IPS-NIHi11 (cell line): ENCODE measurements around the gene FHOD3.

Experiments used
- DNase-seq: peaks from one replicate; pipeline ENCODE4 v3.0.0; 2012; ENCODE audit warnings: mixed read lengths, low spot score

The FHOD3 gene

DNA sequence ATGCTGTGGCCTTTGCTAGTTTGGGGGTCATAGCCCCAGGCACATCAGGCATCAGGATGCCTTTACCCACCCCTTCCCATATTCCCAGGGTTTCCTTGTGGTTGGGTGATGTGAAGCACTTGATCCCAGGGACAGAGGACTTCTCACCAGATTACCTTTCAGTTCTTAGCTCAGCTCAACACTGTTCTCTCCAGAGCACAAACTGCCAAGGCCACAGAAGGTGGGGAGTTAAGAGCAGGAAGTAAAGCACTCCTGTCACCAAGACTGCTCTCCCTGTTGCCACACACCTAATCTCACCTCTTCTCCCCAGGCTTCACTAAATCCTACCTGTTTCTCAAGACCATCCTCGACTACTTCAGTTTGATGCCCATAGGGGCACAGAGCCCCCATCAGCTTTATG is 25.9 kb downstream of the FHOD3 start:
- DNase-seq, result no peak

DNA sequence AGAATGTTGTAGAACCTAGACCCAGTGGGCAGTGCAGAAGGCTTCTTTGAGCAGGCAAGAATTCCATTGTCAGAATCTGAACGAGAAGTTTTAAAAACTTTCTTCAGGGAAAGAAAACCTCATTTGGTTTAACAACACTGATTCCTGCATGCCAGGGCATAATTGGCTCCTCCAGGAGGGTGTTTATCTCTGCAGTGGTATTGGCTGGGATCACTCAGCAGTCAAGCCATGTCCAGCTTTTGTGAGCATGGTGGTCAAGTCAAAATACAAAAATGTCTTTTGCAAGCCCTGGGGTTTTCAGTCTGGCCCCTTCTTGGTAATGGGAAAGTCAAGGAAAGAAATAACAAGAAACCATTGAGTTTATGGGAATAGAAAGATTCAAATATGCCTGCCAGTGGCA is 28.3 kb downstream of the FHOD3 start:
- DNase-seq, result no peak

DNA sequence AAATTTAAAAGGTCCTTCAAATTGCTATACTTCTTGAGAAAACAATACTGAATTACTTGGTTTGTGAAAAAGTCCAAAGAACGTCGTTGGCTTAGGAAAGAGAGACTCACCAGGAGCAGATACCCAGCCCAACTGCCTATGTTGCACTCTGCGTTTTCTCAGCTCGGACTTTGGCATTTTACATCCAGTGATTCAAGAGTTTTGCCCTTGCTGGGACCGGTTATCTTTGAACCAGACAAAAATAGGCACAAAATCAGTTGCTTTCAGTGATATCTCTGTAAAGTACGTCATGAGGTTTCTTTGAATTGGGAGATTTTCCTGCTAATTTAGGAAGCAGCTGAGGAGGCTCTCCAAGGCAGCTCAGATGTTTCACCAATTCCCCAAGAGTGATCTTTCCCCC is 29.3 kb downstream of the FHOD3 start:
- no peak for DNase-seq

DNA sequence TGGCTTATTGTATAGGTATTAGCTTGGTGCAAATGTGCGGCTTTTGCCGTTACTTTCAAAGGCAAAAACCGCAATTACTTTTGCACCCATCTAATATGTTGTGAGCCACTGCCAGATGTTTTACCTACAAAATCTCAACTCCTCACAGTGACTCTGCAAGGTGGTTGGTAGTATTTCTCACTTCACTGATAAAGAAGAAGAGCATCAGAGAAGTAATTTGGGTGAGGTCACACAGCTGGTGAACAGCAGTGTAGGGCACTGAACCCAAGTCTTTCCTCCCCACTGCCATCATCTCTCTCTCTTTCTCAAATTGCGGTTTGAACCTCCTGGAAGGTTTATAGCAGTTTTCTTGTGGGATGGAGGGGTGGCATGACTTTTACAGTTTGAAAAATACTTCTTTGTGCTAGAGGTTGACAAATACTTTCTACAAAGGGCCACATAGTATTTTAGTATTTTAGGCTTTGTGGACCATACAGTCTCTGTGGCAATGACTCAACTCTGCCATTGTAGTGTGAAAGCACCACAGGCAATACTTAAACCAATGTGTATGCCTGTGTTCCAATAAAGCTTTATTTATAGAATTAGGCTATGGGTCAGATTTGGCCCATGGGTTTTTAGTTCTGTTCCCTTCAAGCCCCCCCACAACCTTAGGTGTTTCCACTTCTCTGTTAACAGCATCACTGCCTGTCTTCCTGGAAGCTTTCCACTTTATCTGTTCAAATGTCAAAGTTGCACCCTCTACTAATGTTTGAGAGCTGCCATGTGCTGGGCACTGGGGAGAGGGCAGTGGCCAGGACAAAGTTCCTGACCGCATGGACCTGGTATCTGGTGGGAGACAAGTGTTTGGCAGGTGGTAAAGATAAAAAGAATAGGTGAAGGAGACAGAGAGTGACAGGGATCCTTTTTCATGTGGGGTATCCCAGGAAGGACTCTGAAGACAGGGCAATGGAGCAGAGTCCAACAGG is 30.1 kb downstream of the FHOD3 start:
- DNase-seq, result no peak

- DNase-seq, result no peak
Measured at GRCh38 chr18:36328385-36328858, 30.9 kb downstream of the FHOD3 start.

DNA sequence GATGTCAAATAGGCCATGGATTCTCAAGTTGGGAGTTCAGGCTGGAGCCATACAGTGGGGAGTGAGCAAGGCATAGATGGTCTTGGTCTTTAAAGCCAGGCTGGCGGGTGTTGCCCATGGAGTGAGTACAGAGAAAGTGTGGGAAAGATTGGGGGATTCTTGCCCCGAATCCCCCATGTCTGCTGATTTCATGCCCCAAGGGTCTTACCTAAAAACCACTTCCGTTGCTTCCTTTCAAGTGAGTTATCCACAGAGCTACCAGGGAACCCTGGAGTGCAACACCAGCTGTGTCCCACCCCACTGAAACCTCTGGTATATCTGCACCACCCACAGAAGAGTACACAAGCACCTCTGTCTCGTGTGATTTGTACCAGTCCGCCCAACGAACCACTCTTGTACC is 31.4 kb downstream of the FHOD3 start:
- no peak for DNase-seq

GRCh38 chr18:36329684-36330434 is 32.3 kb downstream of the FHOD3 start:
- no peak for DNase-seq

DNA sequence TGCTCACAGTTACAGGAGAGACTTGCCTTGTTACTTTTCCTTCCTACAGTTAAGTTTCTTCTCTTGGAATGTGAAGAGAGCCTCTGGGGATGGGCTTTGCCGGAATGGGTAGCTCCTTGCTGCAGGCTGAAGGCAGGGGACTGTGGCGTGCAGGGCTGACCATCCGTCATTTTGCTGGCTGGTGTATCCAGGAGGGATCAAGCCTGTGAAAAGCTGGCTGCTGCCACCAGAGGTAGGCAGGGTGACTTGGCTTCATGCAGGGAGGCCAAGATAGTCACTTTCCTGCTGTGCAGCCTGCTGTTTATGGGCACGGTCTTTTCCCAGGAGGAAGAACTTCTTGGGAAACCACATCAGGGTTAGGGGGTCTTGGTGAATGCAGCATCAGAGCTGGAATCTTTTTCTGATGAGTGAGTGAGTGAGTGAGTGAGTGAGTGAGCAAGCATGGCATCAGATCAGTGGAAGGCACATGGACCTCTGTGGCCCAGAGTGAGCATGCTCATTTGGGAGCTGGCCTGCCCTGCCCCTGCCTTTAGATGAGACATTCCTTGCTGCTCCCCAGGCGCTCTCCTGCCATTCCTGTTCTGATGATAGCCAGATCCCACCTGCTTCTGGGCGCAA is 33.0 kb downstream of the FHOD3 start:
- no peak for DNase-seq

DNA sequence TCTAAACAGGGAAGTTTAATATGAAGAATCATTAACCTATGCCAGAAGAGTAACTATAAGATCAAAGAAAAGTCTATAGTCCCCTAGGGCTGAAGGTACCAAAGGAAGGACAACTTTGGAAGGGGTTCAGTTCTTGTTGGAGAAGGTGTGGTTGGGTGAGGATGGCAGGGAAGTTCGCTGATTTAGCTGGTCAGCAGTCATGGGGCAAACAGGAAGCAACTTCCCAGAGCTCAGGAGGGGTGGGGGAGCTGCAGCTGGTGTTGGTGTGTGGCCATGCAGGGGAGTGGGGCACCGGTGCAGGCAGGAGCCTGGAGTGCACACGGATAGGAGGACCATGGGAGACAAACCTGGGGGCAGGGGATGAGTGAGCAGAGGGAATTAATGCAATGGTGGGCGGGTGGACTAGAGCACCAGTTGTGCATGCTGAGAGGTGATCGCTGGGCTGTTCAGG is 34.0 kb downstream of the FHOD3 start:
- no peak for DNase-seq

DNA sequence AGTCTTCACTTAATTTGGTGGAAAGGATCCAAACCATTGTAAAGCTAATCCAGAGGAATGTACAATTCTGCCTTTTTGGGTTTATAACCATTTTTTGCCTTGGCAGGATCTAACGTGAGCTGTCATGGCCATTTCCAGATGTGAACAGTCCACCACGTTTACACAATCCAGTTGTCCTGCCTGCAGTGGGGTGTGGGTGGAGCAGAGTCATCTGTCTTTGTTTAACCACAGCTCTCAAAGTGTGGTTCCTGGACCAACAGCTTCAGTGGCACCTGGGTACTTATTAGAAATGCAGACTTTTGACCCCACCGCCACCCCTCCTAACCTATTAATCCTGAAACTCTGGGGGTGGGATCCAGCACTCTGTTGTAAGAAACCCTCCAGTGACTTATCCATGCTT is 35.9 kb downstream of the FHOD3 start:
- DNase-seq, result no peak

GRCh38 chr18:36334798-36335197 is 37.3 kb downstream of the FHOD3 start:
- no peak for DNase-seq

DNA sequence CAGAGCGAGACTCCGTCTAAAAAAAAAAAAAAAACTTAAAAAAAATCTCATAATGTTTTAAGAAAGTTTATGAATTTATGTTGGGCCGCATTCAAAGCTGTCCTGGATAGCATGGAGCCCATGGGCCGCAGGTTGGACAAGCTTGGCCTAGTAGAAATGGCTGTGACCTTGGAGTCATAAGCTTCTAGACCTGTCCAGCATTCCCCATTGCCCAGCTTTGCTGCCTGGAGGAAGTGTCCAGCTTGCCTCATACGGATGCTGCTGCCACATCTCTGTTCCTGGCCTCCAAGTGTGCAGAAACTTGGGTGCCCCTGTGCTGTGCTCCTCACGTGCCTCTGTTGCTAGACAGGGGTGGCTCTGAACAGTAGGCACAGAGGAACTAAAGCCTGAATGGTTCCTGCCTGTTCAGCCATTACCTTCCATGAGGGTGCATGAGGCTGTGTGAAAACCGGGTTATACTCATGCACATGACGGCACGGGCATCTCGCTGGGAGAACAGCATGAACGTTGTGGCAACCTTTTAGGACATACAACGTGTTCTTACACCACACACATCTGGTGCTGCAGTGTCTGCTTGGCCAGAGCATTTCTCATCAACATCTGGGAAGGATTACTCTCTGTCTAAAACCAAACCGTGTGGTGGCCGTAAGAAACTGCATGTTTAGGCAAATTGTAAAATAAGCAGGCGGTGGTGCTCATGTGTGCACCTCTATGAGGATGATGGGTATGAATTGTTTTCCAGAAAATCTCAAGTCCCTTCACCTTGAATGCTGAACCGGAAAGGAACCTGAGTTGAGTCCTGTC is 38.2 kb downstream of the FHOD3 start:
- no peak for DNase-seq

- DNase-seq, result no peak
Measured at GRCh38 chr18:36337679-36338402, 40.3 kb downstream of the FHOD3 start.

GRCh38 chr18:36338403-36338933 is 41.0 kb downstream of the FHOD3 start:
- no peak for DNase-seq

- DNase-seq, result no peak
Measured at GRCh38 chr18:36340246-36340645, 42.7 kb downstream of the FHOD3 start.

GRCh38 chr18:36341944-36342343 is 44.4 kb downstream of the FHOD3 start:
- no peak for DNase-seq

DNA sequence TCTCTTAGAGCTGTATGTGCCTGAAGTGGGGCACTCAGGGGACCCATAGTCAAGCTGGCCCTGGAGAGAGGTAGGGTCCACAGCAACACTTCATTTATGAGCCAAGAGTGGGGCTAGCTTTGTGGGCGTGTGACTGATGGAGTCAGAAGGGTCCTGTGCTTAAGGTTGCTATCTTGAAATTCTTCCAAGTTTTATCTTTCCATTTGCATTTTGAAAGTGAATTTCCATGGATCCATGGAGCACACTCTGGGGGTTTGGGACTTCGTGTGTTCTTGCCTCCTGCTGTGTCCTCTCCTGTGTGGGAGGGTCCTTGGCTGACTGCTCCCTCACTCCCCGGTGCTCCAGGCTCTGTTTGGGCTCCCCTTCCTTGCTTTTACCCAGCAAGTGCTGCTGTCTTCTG is 50.8 kb downstream of the FHOD3 start:
- DNase-seq, result no peak

DNA sequence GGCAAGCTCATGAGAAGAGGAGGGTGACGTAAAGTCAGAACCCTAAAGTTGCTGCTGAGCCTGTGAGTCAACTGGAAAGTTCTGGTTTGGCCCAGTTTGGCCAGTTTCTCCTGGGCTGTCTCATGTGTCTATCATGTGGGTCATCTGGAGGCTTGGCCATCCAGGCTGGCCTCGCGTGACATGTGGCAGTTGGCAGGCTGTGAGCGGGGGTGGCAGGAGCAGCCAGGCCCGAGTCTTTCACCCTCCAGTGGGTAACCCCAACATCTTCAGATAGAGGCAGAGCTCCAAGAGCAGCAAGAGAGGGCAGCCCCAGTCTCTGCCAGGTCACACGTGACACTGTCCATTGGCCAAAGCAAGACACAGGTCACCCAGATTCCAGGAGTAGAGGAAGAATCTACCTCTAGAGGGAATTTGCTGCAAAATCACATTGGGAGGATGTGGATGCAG is 51.5 kb downstream of the FHOD3 start:
- no peak for DNase-seq

- DNase-seq, result no peak
Measured at GRCh38 chr18:36349552-36349951, 52.0 kb downstream of the FHOD3 start.

GRCh38 chr18:36350251-36350651 is 52.7 kb downstream of the FHOD3 start:
- DNase-seq, result no peak
